ENCODE data around the gene EXOC3L1.

The EXOC3L1 gene

GRCh38 chr16:67180166-67180565 lies 9.8 kb downstream of the EXOC3L1 start:
- no peak for DNase-seq (ENCODE audit: low spot score)

GRCh38 chr16:67179421-67180080 lies 10.4 kb downstream of the EXOC3L1 start:
- no peak for DNase-seq (ENCODE audit: low spot score)

DNA sequence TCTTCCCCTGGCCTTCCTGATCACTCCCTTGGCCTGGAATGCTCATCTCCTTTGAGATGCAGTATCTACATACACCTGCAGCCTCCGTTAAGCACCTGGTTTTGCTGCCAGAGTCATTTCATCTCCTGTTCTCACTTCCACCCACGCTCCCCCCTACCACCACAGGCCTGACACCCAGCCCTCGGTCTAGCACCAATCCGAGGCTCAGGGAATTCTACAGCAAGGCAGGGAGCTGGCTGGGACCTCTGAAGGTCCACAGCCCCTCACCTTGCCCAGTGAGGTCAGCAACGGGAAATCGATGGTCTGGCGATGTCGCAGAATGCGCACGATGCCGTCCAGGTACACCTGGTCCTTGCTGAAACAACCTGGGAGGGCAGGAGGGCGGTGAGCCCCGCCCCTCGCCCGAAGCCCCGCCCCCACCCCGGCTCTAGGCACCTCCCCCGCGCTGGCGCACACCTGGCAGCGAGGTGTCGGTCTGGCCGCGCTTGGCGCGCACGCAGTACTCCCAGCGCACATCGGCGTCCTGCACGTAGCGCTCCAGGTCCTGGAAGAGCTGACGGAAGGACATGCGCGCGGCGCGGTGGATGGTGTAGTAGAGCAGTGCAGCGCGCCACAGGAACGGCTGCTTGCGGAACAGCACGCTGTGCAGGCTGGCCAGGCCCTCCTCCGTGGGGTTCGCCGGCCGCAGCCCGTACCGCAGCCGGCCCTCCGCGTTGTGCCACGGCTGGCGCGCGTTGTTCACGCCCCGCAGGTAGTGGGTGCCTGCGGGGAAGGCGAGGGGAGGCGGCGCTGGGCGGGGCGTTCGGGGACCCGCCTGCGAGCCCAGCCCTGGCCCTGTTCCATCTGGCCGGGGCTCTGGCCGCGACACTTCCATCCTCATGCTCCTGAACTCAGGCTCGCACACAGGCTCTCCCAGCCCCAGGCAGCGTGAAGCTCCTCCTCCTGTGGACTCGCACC lies 11.9 kb downstream of the EXOC3L1 start:
- no peak for DNase-seq (ENCODE audit: low spot score)

- no peak for DNase-seq (ENCODE audit: low spot score)
Observed at GRCh38 chr16:67176662-67177061, 13.3 kb downstream of the EXOC3L1 start.

DNA sequence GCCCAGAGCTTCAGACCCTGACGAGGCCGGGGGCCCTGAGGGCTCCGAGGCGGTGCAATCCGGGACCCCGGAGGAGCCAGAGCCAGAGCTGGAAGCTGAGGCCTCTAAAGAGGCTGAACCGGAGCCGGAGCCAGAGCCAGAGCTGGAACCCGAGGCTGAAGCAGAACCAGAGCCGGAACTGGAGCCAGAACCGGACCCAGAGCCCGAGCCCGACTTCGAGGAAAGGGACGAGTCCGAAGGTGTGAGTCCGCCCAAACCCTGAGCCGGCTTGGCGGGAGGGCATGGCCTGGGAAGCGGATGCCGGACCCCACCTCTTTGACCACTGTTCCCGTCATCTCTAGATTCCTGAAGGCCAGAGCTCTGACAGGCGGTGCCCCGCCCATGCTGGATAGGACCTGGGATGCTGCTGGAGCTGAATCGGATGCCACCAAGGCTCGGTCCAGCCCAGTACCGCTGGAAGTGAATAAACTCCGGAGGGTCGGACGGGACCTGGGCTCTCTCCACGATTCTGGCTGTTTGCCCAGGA lies 15.2 kb downstream of the EXOC3L1 start:
- DNase-seq (ENCODE audit: low spot score): no peak

GRCh38 chr16:67173808-67174705 lies 15.9 kb downstream of the EXOC3L1 start:
- DNase-seq (ENCODE audit: low spot score): no peak

DNA sequence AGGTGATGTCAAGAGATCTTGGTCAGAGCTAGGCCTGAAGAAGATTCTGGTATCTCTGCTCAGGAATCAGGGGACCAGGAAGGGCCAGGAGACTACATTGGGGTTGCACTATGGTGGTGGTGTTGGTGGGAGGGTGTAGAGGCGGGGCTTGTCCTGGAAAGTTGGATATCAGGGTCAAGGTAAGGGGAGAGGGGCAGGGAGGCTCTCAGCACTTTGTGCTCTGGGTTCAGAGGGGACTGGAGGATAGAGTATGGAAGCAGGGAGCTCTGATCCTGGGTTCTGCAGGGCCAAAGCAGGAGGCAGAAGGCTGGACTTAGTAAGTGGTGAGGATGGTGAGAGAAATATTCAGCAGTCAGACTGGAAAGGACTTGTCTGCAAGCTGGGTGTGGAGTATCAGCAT lies 16.6 kb downstream of the EXOC3L1 start:
- no peak for DNase-seq (ENCODE audit: low spot score)

DNA sequence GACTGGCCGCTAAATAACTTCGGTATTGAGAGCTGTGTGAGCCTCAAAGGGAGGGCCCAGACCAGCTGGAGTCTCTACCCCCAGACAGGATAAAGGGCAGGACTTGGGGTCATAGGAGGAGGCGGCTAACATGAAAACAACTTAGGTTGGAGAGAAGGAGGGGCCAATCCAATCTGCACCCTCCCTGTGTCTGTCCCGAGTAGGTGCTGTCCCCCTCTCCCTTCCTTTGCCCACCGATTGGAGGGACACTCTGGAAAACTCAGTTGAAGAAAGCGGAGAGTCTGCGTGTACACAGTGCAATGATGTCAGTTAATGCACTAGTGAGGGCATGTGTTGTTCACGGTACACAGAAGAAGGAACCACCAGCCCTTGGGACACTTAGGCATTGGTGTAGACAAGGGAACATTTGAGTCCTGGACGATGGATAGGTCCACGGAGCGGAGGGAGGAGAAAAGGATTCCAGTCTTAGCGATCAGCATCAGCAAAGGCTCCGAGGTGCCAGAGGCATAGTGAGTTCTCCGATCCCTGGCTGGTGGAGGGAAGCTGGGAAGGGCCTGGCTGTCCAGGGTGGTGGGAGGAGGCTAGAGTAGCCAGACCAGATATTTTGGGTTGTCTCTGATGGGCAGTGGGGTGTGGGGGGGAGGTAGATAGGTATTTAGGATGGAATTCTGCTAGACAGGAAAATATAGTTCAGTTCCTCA lies 18.8 kb downstream of the EXOC3L1 start:
- DNase-seq (ENCODE audit: low spot score): no peak

DNA sequence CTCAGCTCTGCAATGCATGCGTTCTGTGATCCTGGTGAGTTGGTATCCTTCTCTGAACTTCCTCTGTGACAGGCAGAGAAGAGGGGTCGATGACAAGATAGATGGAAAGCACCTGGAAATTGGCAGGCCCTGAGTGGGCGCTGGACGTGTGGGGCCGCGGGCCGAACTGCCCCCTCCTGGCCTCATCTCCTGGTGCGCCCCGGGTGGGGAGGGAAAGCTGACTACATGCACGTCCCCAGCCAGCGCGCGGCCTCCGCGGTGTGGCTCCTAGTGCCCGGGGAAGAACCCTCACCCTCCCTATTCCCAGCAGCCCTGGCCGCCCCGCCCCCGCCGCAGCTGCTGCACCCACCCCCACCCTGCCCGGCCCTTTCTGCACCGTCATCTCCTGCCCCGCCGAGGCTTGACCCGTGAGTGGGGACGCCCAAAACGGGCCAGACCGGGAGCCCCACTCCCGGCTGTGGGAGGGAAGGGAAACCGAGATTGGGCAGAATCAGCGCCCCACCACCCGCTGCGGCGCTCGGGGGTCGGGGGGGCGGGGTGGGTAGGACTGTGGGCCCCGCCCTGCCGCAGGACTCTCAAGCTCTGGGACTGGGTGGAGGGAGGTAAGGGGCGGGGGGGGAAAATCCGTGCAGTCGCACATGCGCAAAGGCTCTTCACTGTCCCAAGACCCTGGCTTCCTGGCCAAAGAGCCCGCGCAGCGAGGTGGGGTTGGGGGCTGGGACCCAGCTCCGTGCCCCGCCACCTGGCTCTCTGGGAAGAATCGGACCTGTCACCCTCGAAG lies 19.6 kb downstream of the EXOC3L1 start, which contains the start of gene NOL3:
Gene NOL3, plus strand, starts transcription at position 371 of the 781 bp plus-strand sequence.
- no peak for DNase-seq (ENCODE audit: low spot score)

DNA sequence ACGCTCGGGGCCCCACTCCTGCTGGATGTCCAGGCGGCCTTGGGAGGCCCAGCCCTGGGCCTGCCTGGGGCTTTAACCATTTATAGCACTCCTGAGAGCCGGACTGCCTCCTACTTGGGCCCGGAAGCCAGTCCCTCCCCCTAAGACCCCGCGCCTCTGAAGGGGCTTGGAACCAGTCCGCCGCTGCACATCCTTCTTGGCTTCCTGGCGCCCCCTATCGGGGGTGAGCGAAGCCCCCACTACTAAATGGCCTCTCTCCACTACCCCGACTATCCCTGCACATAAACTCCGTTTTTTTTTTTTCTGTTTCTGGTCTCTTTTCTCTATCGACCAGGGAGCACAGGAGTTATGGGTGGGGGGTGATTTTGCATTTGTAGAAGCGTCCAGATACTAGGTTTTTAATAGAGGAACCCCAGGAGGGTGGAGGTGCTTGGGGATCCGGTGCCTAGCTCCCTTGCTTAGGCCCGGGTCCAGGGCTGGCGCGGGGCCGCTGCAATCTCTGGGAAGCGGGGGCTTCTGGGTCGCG lies 20.2 kb downstream of the EXOC3L1 start:
- no peak for DNase-seq (ENCODE audit: low spot score)

DNA sequence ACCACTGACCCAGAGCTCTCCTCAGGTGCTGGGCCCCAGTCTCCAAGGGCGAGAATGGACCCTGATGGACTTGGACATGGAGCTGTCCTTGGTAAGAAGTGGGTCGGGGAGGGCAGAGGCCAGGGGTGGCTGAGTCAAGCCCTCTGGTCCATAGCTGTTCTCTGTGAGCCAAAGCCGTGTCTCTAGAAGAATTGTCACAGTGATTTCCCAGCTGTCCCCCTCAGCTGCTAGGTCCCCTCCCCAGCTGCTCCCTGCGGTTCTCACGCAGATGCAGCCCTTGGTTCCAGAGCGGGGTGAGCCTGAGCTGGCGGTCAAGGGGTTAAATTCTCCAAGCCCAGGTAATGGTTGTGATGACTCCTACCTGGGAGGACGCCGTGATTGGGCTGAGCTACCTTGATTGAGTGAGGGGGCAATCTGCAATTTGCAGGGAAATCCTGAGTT lies 20.9 kb downstream of the EXOC3L1 start:
- no peak for DNase-seq (ENCODE audit: low spot score)

- no peak for DNase-seq (ENCODE audit: low spot score)
Observed at GRCh38 chr16:67167588-67167987, 22.3 kb downstream of the EXOC3L1 start.

- no peak for DNase-seq (ENCODE audit: low spot score)
Observed at GRCh38 chr16:67166598-67167168, 23.3 kb downstream of the EXOC3L1 start.

DNA sequence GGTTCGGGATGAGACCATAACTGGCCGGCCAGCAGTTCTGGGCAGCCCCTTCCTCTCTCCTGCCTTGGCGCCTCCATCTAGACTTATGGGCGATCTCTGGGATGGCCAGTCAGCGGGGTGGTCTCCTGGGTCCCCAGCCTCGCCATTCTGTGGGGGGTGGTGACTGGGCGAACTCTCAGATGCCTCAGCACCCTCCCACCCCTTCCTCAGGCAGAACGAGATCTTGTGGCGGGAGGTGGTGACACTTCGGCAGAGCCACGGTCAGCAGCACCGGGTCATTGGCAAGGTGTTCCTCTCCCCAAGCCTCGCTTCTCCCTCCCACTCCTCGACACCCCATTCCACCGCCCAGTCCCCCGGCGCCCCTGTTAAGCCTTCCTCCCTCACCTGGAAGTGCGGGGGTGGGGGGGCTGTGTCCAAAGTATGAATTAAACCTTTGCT lies 23.8 kb downstream of the EXOC3L1 start:
- no peak for DNase-seq (ENCODE audit: low spot score)

GRCh38 chr16:67165121-67166078 lies 24.5 kb downstream of the EXOC3L1 start:
- no peak for DNase-seq (ENCODE audit: low spot score)

GRCh38 chr16:67164599-67165061 lies 25.3 kb downstream of the EXOC3L1 start, which contains the start of gene HSF4:
Gene HSF4 (plus strand): TSS chr16:67164745. CDS start chr16:67164812, 67 bp downstream.
- no peak for DNase-seq (ENCODE audit: low spot score)

DNA sequence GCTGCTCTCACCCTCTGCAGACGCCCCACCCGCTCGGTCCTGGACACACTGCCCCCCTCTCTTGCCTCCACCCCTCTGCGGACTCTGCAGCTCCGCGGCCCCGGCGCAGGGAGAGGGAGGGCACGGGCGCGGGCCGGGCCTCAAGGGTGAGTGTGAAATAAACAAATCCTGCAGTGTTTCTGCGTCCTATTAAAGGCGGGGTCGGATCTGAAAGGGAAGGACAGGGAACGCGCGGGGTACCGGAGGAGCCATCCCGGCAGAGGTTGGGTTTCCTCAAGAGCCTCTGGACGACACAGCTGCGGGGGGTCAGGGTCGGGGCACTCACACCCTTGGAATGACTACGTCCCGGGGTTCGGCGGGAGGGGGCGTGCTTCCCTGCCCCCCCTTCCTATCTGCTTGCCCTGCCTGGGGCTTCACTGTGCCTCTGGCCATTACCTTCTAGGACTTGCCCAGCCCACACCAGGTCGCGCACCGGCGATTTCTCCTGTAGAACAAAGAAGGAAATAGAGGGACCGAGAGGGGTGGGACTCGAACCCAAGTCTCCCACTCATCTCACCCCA lies 25.9 kb downstream of the EXOC3L1 start:
- DNase-seq (ENCODE audit: low spot score): no peak
